Muscle layer of colon (tissue), 2 donors: ENCODE results near the gene ALG14.

Experiments
- H3K27ac ChIP-seq: one replicate; pipeline ENCODE4 v1.7.0; 2013; ENCODE audit warnings: low read depth, mild to moderate bottlenecking, low read length, moderate library complexity
- H3K27me3 ChIP-seq, 2 donors: one replicate each; pipeline ENCODE4 v1.7.0; 2013; ENCODE audit warnings: low read length in 2 of 2, mild to moderate bottlenecking in 2 of 2; ENCODE audit not compliant: insufficient read depth in 2 of 2, control insufficient read depth in 1 of 2
- H3K36me3 ChIP-seq: one replicate; pipeline ENCODE4 v1.7.0; 2013; ENCODE audit warnings: mild to moderate bottlenecking, low read length; ENCODE audit not compliant: insufficient read depth
- H3K4me1 ChIP-seq: one replicate; pipeline ENCODE4 v1.7.0; 2013; ENCODE audit warnings: mild to moderate bottlenecking, low read length; ENCODE audit not compliant: insufficient read depth
- H3K4me3 ChIP-seq, 2 donors: one replicate each; pipeline ENCODE4 v1.7.0; 2013; ENCODE audit warnings: low read length in 2 of 2, low read depth in 1 of 2, mild to moderate bottlenecking in 1 of 2, moderate library complexity in 1 of 2
- H3K9ac ChIP-seq: one replicate; pipeline ENCODE4 v1.7.0; 2013; ENCODE audit warnings: low read length
- H3K9me3 ChIP-seq: one replicate; pipeline ENCODE4 v1.7.0; 2013; ENCODE audit warnings: mild to moderate bottlenecking, low read length
- donor health status: abdominal sarcoma.
- donor health status: Adenocarcinoma of cecum.

ALG14 gene

GRCh38 chr1:95040032-95040525, 32.7 kb downstream of the ALG14 start:
- Histone ChIP-seq H3K9me3 (no peaks in the 10 kb centered on the region), H3K4me1 (peaks cover 16% of the 10 kb centered on the region), H3K27me3 (no peaks in the 10 kb centered on the region), H3K27ac (no peak overlapping the region), H3K36me3 (no peaks in the 10 kb centered on the region), H3K4me3 (no peak overlapping the region), H3K9ac (no peak overlapping the region)

GRCh38 chr1:95039360-95040031, 33.3 kb downstream of the ALG14 start:
- no peak overlapping the region for H3K4me3 ChIP-seq
- H3K9me3 ChIP-seq = no peaks in the 10 kb centered on the region

GRCh38 chr1:95035536-95035935, 37.2 kb downstream of the ALG14 start:
- no peak overlapping the region for H3K4me3 ChIP-seq
- H3K9me3 ChIP-seq = no peaks in the 10 kb centered on the region
- no peaks in the 10 kb centered on the region for H3K4me1 ChIP-seq
- no peaks in the 10 kb centered on the region for H3K36me3 ChIP-seq
- no peak overlapping the region for H3K27ac ChIP-seq
- no peaks in the 10 kb centered on the region for H3K27me3 ChIP-seq
- no peak overlapping the region for H3K9ac ChIP-seq

More at GRCh38 chr1:95039360-95040031, 33.3 kb downstream of the ALG14 start:
- H3K36me3 ChIP-seq = no peaks in the 10 kb centered on the region
- H3K27ac ChIP-seq = no peak overlapping the region
- no peaks in the 10 kb centered on the region for H3K27me3 ChIP-seq
- no peak overlapping the region for H3K9ac ChIP-seq
- peaks cover 16% of the 10 kb centered on the region for H3K4me1 ChIP-seq

GRCh38 chr1:95034506-95034905, 38.2 kb downstream of the ALG14 start:
- Histone ChIP-seq H3K4me1 (no peaks in the 10 kb centered on the region), H3K27me3 (no peaks in the 10 kb centered on the region), H3K9ac (no peak overlapping the region), H3K4me3 (no peak overlapping the region), H3K36me3 (no peaks in the 10 kb centered on the region), H3K9me3 (no peaks in the 10 kb centered on the region), H3K27ac (no peak overlapping the region)

- Histone ChIP-seq H3K9me3 (no peaks in the 10 kb centered on the region), H3K4me3 (no peak overlapping the region), H3K36me3 (no peaks in the 10 kb centered on the region), H3K9ac (no peak overlapping the region), H3K27ac (no peak overlapping the region), H3K4me1 (no peaks in the 10 kb centered on the region), H3K27me3 (no peaks in the 10 kb centered on the region)
Measured at GRCh38 chr1:95033843-95034242, 38.9 kb downstream of the ALG14 start.

GRCh38 chr1:95029532-95029931, 43.2 kb downstream of the ALG14 start:
- Histone ChIP-seq H3K36me3 (no peaks in the 10 kb centered on the region), H3K9me3 (no peaks in the 10 kb centered on the region), H3K9ac (no peak overlapping the region), H3K27me3 (no peaks in the 10 kb centered on the region), H3K4me1 (no peaks in the 10 kb centered on the region), H3K4me3 (no peak overlapping the region), H3K27ac (no peak overlapping the region)

GRCh38 chr1:95028954-95029353, 43.8 kb downstream of the ALG14 start:
- Histone ChIP-seq H3K9me3 (no peaks in the 10 kb centered on the region), H3K4me1 (no peaks in the 10 kb centered on the region), H3K27me3 (no peaks in the 10 kb centered on the region), H3K9ac (no peak overlapping the region), H3K27ac (no peak overlapping the region), H3K36me3 (no peaks in the 10 kb centered on the region), H3K4me3 (no peak overlapping the region)

GRCh38 chr1:95027046-95027445, 45.7 kb downstream of the ALG14 start:
- Histone ChIP-seq H3K4me3 (no peak overlapping the region), H3K4me1 (peaks cover 9% of the 10 kb centered on the region), H3K36me3 (no peaks in the 10 kb centered on the region), H3K27me3 (no peaks in the 10 kb centered on the region), H3K9me3 (no peaks in the 10 kb centered on the region), H3K9ac (no peak overlapping the region), H3K27ac (no peak overlapping the region)

GRCh38 chr1:95023399-95024043, 49.2 kb downstream of the ALG14 start:
- Histone ChIP-seq H3K36me3 (no peaks in the 10 kb centered on the region), H3K4me1 (peaks cover 22% of the 10 kb centered on the region), H3K9me3 (no peaks in the 10 kb centered on the region), H3K27me3 (no peaks in the 10 kb centered on the region), H3K4me3 (no peak overlapping the region), H3K27ac (no peak overlapping the region), H3K9ac (no peak overlapping the region)

GRCh38 chr1:95022644-95022926, 50.2 kb downstream of the ALG14 start:
- Histone ChIP-seq H3K27me3 (no peaks in the 10 kb centered on the region), H3K4me3 (no peak overlapping the region), H3K4me1 (peaks cover 22% of the 10 kb centered on the region), H3K27ac (no peak overlapping the region), H3K9me3 (no peaks in the 10 kb centered on the region), H3K36me3 (no peaks in the 10 kb centered on the region), H3K9ac (no peak overlapping the region)

GRCh38 chr1:95021805-95022643, 50.7 kb downstream of the ALG14 start:
- Histone ChIP-seq H3K9ac (no peak overlapping the region), H3K9me3 (no peaks in the 10 kb centered on the region), H3K27me3 (no peaks in the 10 kb centered on the region), H3K4me1 (peaks cover 22% of the 10 kb centered on the region), H3K4me3 (peak overlapping the region in 1 of 2 donors; percentile 28), H3K27ac (peak overlapping the region; percentile 69), H3K36me3 (no peaks in the 10 kb centered on the region)
